GM12878 (cell line): Measurements from ENCODE around the gene MIA. TPM values are rescaled to one million over a fixed set of nuclear protein-coding genes. Genes with fewer than 3 reads are reported as not detected.
A peak's percentile ranks its signal among the peaks of the same experiment; 100 is the strongest.

Experiments used
- ATAC-seq: fragments of 200-7000 bp; cut with Tn5 transposase; 3 replicates; pipeline ENCODE4 v1.9.1; 2020; ENCODE audit warnings: mild to moderate bottlenecking, moderate library complexity
- BruUV-seq: library from RNA; stranded (reverse); fragments of 400-500 nt; replicated peaks from 2 replicates; lab custom pipeline; 2021; lab: Mats Ljungman, UMichigan
- CTCF ChIA-PET: fragments of 300-600 bp; sonication (Branson Sonifier 250); formaldehyde crosslinking; extraction: SDS; loops from one replicate; lab custom pipeline; 2021; ENCODE audit warnings: inconsistent platforms; lab: Yijun Ruan, JAX
- POLR2A ChIA-PET: fragments of 350-600 bp; formaldehyde crosslinking; extraction: SDS; loops from one replicate; lab custom pipeline; 2021; ENCODE audit warnings: inconsistent platforms; lab: Charles Lee
- RAD21 ChIA-PET: fragments of 300-600 bp; sonication (Branson Sonifier 250); formaldehyde crosslinking; loops from one replicate; lab custom pipeline; 2023; ENCODE audit warnings: antibody characterized with exemption; ENCODE audit not compliant: unreplicated experiment; lab: Charles Lee
- SMC1A ChIA-PET: fragments of 300-600 bp; sonication (Branson Sonifier 250); formaldehyde crosslinking; loops from one replicate; lab custom pipeline; 2023; ENCODE audit not compliant: unreplicated experiment, uncharacterized antibody; lab: Charles Lee
- DNase-seq: peaks from one replicate; pipeline ENCODE4 v3.0.0-alpha.2; 2011; ENCODE audit warnings: low read depth, low spot score
- FAIRE-seq: peaks from 3 replicates; lab custom pipeline; 2011; peaks lifted over from hg19 to GRCh38; lab: Jason Lieb, UNC
- H2AFZ ChIP-seq: 2 replicates; pipeline ENCODE4 v1.6.0; 2011; ENCODE audit warnings: low read depth, low read length, control low read depth; ENCODE audit not compliant: control insufficient read depth
- H3K27ac ChIP-seq: 2 replicates; pipeline ENCODE4 v1.5.1; 2011; ENCODE audit warnings: control low read depth; ENCODE audit not compliant: control insufficient read depth, insufficient read depth
- H3K27me3 ChIP-seq, 2 experiments: replicated peaks in 1 of 2; 2 replicates each; pipeline versions ENCODE4 v1.6.0 to v1.6.1; 2011; ENCODE audit warnings: low read length in 1 of 2; ENCODE audit not compliant: control insufficient read depth in 2 of 2, insufficient read depth in 2 of 2
- H3K36me3 ChIP-seq, 2 experiments: 2 replicates each; pipeline ENCODE4 v1.5.1; 2011; ENCODE audit warnings: low read length in 1 of 2; ENCODE audit not compliant: control insufficient read depth in 2 of 2, insufficient read depth in 2 of 2
- H3K4me1 ChIP-seq: 2 replicates; pipeline ENCODE4 v1.6.1; 2011; ENCODE audit warnings: mild to moderate bottlenecking, low read length, moderate library complexity, mixed read lengths; ENCODE audit not compliant: control insufficient read depth, insufficient read depth
- H3K4me2 ChIP-seq: 2 replicates; pipeline ENCODE4 v1.6.0; 2011; ENCODE audit warnings: control low read depth; ENCODE audit not compliant: control insufficient read depth, insufficient read depth
- H3K4me3 ChIP-seq: fragments of 200-600 bp; sonication (generic); 2 replicates; pipeline ENCODE4 v1.5.1; 2016
- H3K79me2 ChIP-seq: 2 replicates; pipeline ENCODE4 v1.6.0; 2011; ENCODE audit warnings: low read length; ENCODE audit not compliant: control insufficient read depth, insufficient read depth
- H3K9ac ChIP-seq: 2 replicates; pipeline ENCODE4 v1.8.0; 2011; ENCODE audit warnings: low read length, control low read depth, mixed read lengths; ENCODE audit not compliant: control insufficient read depth, insufficient read depth
- H3K9me3 ChIP-seq: replicated peaks from 3 replicates; pipeline ENCODE4 v1.5.1; 2011; ENCODE audit warnings: mild to moderate bottlenecking, low read length; ENCODE audit not compliant: control insufficient read depth, insufficient read depth
- H4K20me1 ChIP-seq: 2 replicates; pipeline ENCODE4 v1.6.0; 2011; ENCODE audit not compliant: control insufficient read depth, insufficient read depth
- BACH1 ChIP-seq: fragments of 450-650 bp; IDR thresholded peaks from 2 replicates; pipeline ENCODE4 v1.6.1; 2017; ENCODE audit warnings: mild to moderate bottlenecking, borderline replicate concordance
- FOXK2 ChIP-seq: fragments of 450-650 bp; IDR thresholded peaks from 2 replicates; pipeline ENCODE4 v1.6.1; 2017; ENCODE audit warnings: mild to moderate bottlenecking, moderate library complexity
- LARP7 ChIP-seq: fragments of 450-650 bp; IDR thresholded peaks from 2 replicates; pipeline ENCODE4 v1.6.1; 2017; ENCODE audit warnings: mild to moderate bottlenecking
- MYC ChIP-seq: IDR thresholded peaks from 2 replicates; pipeline ENCODE4 v1.6.1; 2011; ENCODE audit warnings: mild to moderate bottlenecking, low read length, moderate library complexity, inconsistent platforms; ENCODE audit not compliant: insufficient read depth, insufficient replicate concordance, insufficient read length, severe bottlenecking
- NR2F1 ChIP-seq: fragments of 450-650 bp; conservative IDR thresholded peaks from 2 replicates; pipeline ENCODE4 v1.6.1; 2017; ENCODE audit warnings: mild to moderate bottlenecking
- SMC3 ChIP-seq: IDR thresholded peaks from 2 replicates; pipeline ENCODE4 v1.6.1; 2011; ENCODE audit warnings: low read length, improper control_type of control experiment, borderline replicate concordance
- TCF12 ChIP-seq: IDR thresholded peaks from 2 replicates; pipeline ENCODE4 v1.6.1; 2011; ENCODE audit warnings: low read depth, mild to moderate bottlenecking, low read length
- TCF7 ChIP-seq: IDR thresholded peaks from 2 replicates; pipeline ENCODE4 v1.6.1; 2014; ENCODE audit warnings: antibody characterized with exemption, borderline replicate concordance
- WGBS: methylation state at CpG from one replicate; pipeline ENCODE4 v1.1.6; 2016; ENCODE audit warnings: low lambda C conversion rate; ENCODE audit not compliant: insufficient replicate concordance, insufficient coverage; ENCODE audit errors: missing lambda C conversion rate; 5-methylcytosine and 5-hydroxymethylcytosine counted together
- in situ Hi-C: fragments of 300-500 bp; cut with MboI; formaldehyde crosslinking; loops from 9 replicates; pipeline ENCODE4 v1.14.3; 2018; ENCODE audit warnings: mixed read lengths
- intact Hi-C: fragments of 100-400 bp; cut with micrococcal nuclease; formaldehyde crosslinking; loops from one replicate; pipeline ENCODE4 v1.14.2; 2022; ENCODE audit not compliant: unreplicated experiment
- polyA plus RNA-seq, 11 experiments: library from polyadenylated mRNA; depleted of rRNA in 4 of 11; unstranded in 6 of 11; stranded (reverse) in 5 of 11; fragments of >200 nt; fragmentation: Nextera tagmentation in 4 of 11; fragmentation: Illumina TruSeq in 1 of 11; extraction: Ambion mirVana in 4 of 11; extraction: Trizol in 1 of 11; gene quantifications; 1 replicate in 1 of 11; 2 replicates in 10 of 11; pipeline versions ENCODE4 v1.2.1 to v1.2.3, GENCODE V29; 2011 to 2016; ENCODE audit warnings: inconsistent platforms in 2 of 11, missing spikeins in 2 of 11, low read depth in 1 of 11
- total RNA-seq, 4 experiments: library from RNA; depleted of rRNA in 3 of 4; stranded (reverse); fragments of >200 nt in 3 of 4; fragmentation: Illumina TruSeq in 1 of 4; extraction: Trizol in 1 of 4; gene quantifications; 2 replicates each; pipeline versions ENCODE4 v1.2.1 to v1.2.3, GENCODE V29; 2013 to 2021
- TF ChIP-seq, protein P1 (sequence below): fragments of 450-650 bp; IDR thresholded peaks from 2 replicates; pipeline ENCODE4 v1.6.1; 2017; ENCODE audit warnings: mild to moderate bottlenecking, moderate library complexity

The MIA gene
- total and polyA plus RNA-seq, 10 of the 15 experiments (the other 5 are each of a cell fraction or from before 2014, with no cell fraction given): 0.16 to 2.7 (median 1.4) TPM; not detected in 3

DNA sequence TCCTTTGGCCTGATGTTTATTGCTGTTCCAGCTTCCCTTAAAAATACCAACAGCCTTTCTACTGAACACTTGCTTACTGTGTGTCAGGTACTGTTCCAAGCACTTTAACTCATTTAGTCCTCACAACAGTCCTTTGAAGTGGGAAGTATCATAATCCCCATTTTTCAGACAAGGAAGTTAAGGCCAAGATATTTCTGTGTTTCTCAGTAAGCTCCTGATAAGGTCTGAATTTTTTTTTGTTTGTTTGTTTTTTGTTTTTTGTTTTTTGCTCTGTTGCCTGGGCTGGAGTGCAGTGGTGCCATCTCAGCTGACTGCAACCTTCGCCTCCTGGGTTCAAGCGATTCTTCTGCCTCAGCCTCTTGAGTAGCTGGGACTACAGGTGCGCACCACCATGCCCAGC, 16.8 kb upstream of the MIA start:
- no peak overlapping the region for H2AFZ ChIP-seq
- H3K36me3 ChIP-seq: peaks cover 38 to 62% of the 10 kb centered on the region in 2 experiments
- ATAC-seq (no peak), FAIRE-seq (no peak), DNase-seq (no peak)
- ChIA-PET SMC1A (interaction anchor here (0.9 to 13.2 kb wide), 3 partner anchors 15 to 58 kb away, joined by 3 to 256 read pairs (median 3); partner anchors contain the start of genes MIA and RAB4B), POLR2A (interaction anchor here (0.7 to 2.2 kb wide), 4 partner anchors 17 to 47 kb away, joined by 3 to 18 read pairs (median 6); partner anchors contain the start of genes MIA and RAB4B), RAD21 (interaction anchor here (0.7 to 16.3 kb wide), 2 partner anchors 9 to 18 kb away, joined by 3 to 291 read pairs; partner anchors contain the start of genes MIA and RAB4B), CTCF (interaction anchor here (0.7 to 2.1 kb wide), 6 partner anchors 11 to 46 kb away, joined by 3 to 8 read pairs (median 4); partner anchors contain the start of genes EGLN2, MIA and RAB4B)
- BruUV-seq: TSS peak; percentile 34
- H3K4me2 ChIP-seq: no peak overlapping the region
- TF ChIP-seq NR2F1 (no peak), LARP7 (no peak)
- H3K27ac ChIP-seq: no peak overlapping the region
- H3K79me2 ChIP-seq: peaks cover 51% of the 10 kb centered on the region
- in situ Hi-C loops: no loop called here
- intact Hi-C loops: no loop called here
- no peak overlapping the region for H3K4me3 ChIP-seq
- WGBS: 95% methylated on average over 3 of the region's 3 CpGs
- H3K9me3 ChIP-seq: no peaks in the 10 kb centered on the region
- H3K27me3 ChIP-seq: no peaks in the 10 kb centered on the region
- H3K9ac ChIP-seq: no peak overlapping the region
- peaks cover 19% of the 10 kb centered on the region for H3K4me1 ChIP-seq
- peaks cover 16% of the 10 kb centered on the region for H4K20me1 ChIP-seq

DNA sequence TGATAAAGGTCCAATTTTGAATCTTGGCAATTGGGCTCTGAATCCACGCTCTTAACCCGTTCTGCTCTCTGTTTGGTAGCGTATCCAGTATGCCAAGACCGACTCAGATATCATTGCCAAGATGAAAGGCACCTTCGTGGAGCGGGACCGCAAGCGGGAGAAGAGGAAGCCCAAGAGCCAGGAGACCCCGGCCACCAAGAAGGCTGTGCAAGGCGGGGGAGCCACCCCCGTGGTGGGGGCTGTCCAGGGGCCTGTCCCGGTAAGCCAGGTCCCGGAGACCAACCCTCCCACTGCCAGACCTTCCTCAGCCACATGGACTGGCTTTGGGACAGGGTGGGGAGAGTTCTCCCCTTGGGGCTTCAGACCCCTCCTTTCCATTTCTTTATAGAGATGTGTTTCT, 16.0 kb upstream of the MIA start:
- WGBS: 94% methylated on average over 13 of the region's 13 CpGs
- H3K79me2 ChIP-seq: peaks cover 42% of the 10 kb centered on the region

More for the DNA sequence above, 16.0 kb upstream of the MIA start:
- in situ Hi-C loops: no loop called here
- TF ChIP-seq FOXK2 (no peak), TCF12 (no peak), SMC3 (no peak), TCF7 (no peak), BACH1 (no peak), MYC (no peak)
- TF ChIP-seq, protein P1, sequence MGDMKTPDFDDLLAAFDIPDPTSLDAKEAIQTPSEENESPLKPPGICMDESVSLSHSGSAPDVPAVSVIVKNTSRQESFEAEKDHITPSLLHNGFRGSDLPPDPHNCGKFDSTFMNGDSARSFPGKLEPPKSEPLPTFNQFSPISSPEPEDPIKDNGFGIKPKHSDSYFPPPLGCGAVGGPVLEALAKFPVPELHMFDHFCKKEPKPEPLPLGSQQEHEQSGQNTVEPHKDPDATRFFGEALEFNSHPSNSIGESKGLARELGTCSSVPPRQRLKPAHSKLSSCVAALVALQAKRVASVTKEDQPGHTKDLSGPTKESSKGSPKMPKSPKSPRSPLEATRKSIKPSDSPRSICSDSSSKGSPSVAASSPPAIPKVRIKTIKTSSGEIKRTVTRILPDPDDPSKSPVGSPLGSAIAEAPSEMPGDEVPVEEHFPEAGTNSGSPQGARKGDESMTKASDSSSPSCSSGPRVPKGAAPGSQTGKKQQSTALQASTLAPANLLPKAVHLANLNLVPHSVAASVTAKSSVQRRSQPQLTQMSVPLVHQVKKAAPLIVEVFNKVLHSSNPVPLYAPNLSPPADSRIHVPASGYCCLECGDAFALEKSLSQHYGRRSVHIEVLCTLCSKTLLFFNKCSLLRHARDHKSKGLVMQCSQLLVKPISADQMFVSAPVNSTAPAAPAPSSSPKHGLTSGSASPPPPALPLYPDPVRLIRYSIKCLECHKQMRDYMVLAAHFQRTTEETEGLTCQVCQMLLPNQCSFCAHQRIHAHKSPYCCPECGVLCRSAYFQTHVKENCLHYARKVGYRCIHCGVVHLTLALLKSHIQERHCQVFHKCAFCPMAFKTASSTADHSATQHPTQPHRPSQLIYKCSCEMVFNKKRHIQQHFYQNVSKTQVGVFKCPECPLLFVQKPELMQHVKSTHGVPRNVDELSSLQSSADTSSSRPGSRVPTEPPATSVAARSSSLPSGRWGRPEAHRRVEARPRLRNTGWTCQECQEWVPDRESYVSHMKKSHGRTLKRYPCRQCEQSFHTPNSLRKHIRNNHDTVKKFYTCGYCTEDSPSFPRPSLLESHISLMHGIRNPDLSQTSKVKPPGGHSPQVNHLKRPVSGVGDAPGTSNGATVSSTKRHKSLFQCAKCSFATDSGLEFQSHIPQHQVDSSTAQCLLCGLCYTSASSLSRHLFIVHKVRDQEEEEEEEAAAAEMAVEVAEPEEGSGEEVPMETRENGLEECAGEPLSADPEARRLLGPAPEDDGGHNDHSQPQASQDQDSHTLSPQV: no peak
- Histone ChIP-seq H3K27me3 (no peaks in the 10 kb centered on the region), H3K4me2 (no peak overlapping the region), H3K27ac (no peak overlapping the region), H3K9me3 (no peaks in the 10 kb centered on the region), H3K36me3 (peaks cover 45 to 69% of the 10 kb centered on the region in 2 experiments), H2AFZ (no peak overlapping the region), H4K20me1 (peaks cover 16% of the 10 kb centered on the region), H3K9ac (no peak overlapping the region), H3K4me3 (no peak overlapping the region), H3K4me1 (peaks cover 16% of the 10 kb centered on the region)
- DNase-seq: no peak
- POLR2A ChIA-PET: interaction anchor here (1.3 to 2.2 kb wide), 2 partner anchors 16 to 18 kb away, joined by 4 to 18 read pairs; partner anchors contain the start of gene RAB4B
- intact Hi-C loops: no loop called here
- SMC1A ChIA-PET: interaction anchor here (13.2 kb wide), 1 partner anchor 15 kb away, joined by 256 read pairs; the partner anchor contains the start of genes MIA and RAB4B
- RAD21 ChIA-PET: interaction anchor here (16.3 kb wide), 1 partner anchor 17 kb away, joined by 291 read pairs; the partner anchor contains the start of genes MIA and RAB4B
- no peak for ATAC-seq
- CTCF ChIA-PET: interaction anchor here (0.6 kb wide), 1 partner anchor 338 kb away, joined by 3 read pairs; no protein-coding TSS in a partner anchor
- no peak for FAIRE-seq
- BruUV-seq: no TSS peak
